Endothelial cell (in vitro differentiated cells): ENCODE results near the gene C16orf92. TPM values are rescaled to one million over a fixed set of nuclear protein-coding genes. Genes with fewer than 3 reads are reported as not detected.

Experiments
- DNase-seq: peaks from one replicate; pipeline ENCODE4 v3.0.0; 2021; ENCODE audit warnings: low spot score
- H3K27ac Mint-ChIP-seq: one replicate; pipeline ENCODE4 v1.8.0; 2021; ENCODE audit warnings: mixed read lengths, inconsistent platforms; ENCODE audit not compliant: unreplicated experiment
- H3K27me3 Mint-ChIP-seq: one replicate; pipeline ENCODE4 v1.8.0; 2021; ENCODE audit warnings: mild to moderate bottlenecking, moderate library complexity, mixed read lengths, inconsistent platforms; ENCODE audit not compliant: unreplicated experiment
- H3K36me3 Mint-ChIP-seq: one replicate; pipeline ENCODE4 v1.8.0; 2021; ENCODE audit warnings: mild to moderate bottlenecking, low read depth, mixed read lengths, inconsistent platforms; ENCODE audit not compliant: unreplicated experiment
- H3K4me1 Mint-ChIP-seq: one replicate; pipeline ENCODE4 v1.8.0; 2021; ENCODE audit warnings: mild to moderate bottlenecking, mixed read lengths, inconsistent platforms; ENCODE audit not compliant: unreplicated experiment
- H3K4me3 Mint-ChIP-seq: one replicate; pipeline ENCODE4 v1.8.0; 2021; ENCODE audit warnings: mild to moderate bottlenecking, mixed read lengths, inconsistent platforms; ENCODE audit not compliant: unreplicated experiment
- H3K9me3 Mint-ChIP-seq: one replicate; pipeline ENCODE4 v1.8.0; 2021; ENCODE audit warnings: mixed read lengths, inconsistent platforms; ENCODE audit not compliant: unreplicated experiment
- total RNA-seq: library from RNA; stranded (reverse); fragmentation: NEBNext Ultra II Directional; extraction: Animal tissue kit (Norgen Biotek cat#: 25700); gene quantifications from one replicate; pipeline ENCODE4 v1.2.1, GENCODE V29; 2021; ENCODE audit not compliant: unreplicated experiment
- TF ChIP-seq, protein P1 (sequence below): fragments of 200-600 bp; sonication (generic); IDR thresholded peaks from one replicate; pipeline ENCODE4 v1.5.0; 2021; ENCODE audit warnings: antibody characterized with exemption; ENCODE audit not compliant: unreplicated experiment

Gene C16orf92
- total RNA-seq, 1 donor from 2014 or later, result not detected

GRCh38 chr16:30060836-30061554 lies 38.0 kb downstream of the C16orf92 start:
- no peak overlapping the region for H3K27ac Mint-ChIP-seq
- peaks cover 6% of the 10 kb centered on the region for H3K36me3 Mint-ChIP-seq
- H3K4me1 Mint-ChIP-seq, result peaks cover 2% of the 10 kb centered on the region
- no peak for DNase-seq
- TF ChIP-seq, protein P1, sequence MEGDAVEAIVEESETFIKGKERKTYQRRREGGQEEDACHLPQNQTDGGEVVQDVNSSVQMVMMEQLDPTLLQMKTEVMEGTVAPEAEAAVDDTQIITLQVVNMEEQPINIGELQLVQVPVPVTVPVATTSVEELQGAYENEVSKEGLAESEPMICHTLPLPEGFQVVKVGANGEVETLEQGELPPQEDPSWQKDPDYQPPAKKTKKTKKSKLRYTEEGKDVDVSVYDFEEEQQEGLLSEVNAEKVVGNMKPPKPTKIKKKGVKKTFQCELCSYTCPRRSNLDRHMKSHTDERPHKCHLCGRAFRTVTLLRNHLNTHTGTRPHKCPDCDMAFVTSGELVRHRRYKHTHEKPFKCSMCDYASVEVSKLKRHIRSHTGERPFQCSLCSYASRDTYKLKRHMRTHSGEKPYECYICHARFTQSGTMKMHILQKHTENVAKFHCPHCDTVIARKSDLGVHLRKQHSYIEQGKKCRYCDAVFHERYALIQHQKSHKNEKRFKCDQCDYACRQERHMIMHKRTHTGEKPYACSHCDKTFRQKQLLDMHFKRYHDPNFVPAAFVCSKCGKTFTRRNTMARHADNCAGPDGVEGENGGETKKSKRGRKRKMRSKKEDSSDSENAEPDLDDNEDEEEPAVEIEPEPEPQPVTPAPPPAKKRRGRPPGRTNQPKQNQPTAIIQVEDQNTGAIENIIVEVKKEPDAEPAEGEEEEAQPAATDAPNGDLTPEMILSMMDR, result no peak
- peaks cover 2% of the 10 kb centered on the region for H3K27me3 Mint-ChIP-seq
- H3K9me3 Mint-ChIP-seq, result no peaks in the 10 kb centered on the region
- no peak overlapping the region for H3K4me3 Mint-ChIP-seq

- Mint-ChIP-seq H3K4me1 (peaks cover 14% of the 10 kb centered on the region), H3K36me3 (peaks cover 20% of the 10 kb centered on the region), H3K27ac (no peak overlapping the region), H3K27me3 (peaks cover 6% of the 10 kb centered on the region), H3K9me3 (no peaks in the 10 kb centered on the region), H3K4me3 (no peak overlapping the region)
- DNase-seq, result no peak
- TF ChIP-seq, protein P1, result no peak
Observed at GRCh38 chr16:30063278-30063892, 40.4 kb downstream of the C16orf92 start.

- DNase-seq, result peak; percentile 23
- Mint-ChIP-seq H3K4me1 (peaks cover 14% of the 10 kb centered on the region), H3K4me3 (peak overlapping the region; percentile 85), H3K9me3 (no peaks in the 10 kb centered on the region), H3K27me3 (peaks cover 7% of the 10 kb centered on the region), H3K36me3 (peaks cover 25% of the 10 kb centered on the region), H3K27ac (no peak overlapping the region)
- TF ChIP-seq, protein P1, result no peak
Observed at GRCh38 chr16:30063893-30064728, 41.1 kb downstream of the C16orf92 start.

GRCh38 chr16:30064729-30065101 lies 41.7 kb downstream of the C16orf92 start:
- peaks cover 12% of the 10 kb centered on the region for H3K27me3 Mint-ChIP-seq
- H3K27ac Mint-ChIP-seq, result no peak overlapping the region
- H3K4me1 Mint-ChIP-seq, result peaks cover 14% of the 10 kb centered on the region
- no peaks in the 10 kb centered on the region for H3K9me3 Mint-ChIP-seq
- peaks cover 29% of the 10 kb centered on the region for H3K36me3 Mint-ChIP-seq
- peak overlapping the region; percentile 91 for H3K4me3 Mint-ChIP-seq
- no peak for DNase-seq
- TF ChIP-seq, protein P1, result no peak
